HG02970 (cell line): Measurements from ENCODE around the gene PSAP.
A peak's percentile ranks its signal among the peaks of the same experiment; 100 is the strongest.
"Not testable (repeated sequence)": the region's sequence is repeated elsewhere in the genome, so short reads cannot be mapped to it uniquely, and the experiment has no call there.

Experiments used
- ATAC-seq: cut with Tn5 transposase; IDR thresholded peaks from one replicate; pipeline ENCODE4 v1.9.1; 2021; ENCODE audit warnings: mild to moderate bottlenecking, moderate library complexity, moderate number of reproducible peaks; ENCODE audit not compliant: unreplicated experiment, low FRiP score

Gene PSAP

GRCh38 chr10:71850743-71851464 lies at the start of gene PSAP:
TSS of gene PSAP (minus strand) at chr10:71851251. CDS start at chr10:71851221, 30 bp downstream.
- ATAC-seq, result peak; percentile 91

GRCh38 chr10:71900441-71901180 lies 49.6 kb upstream of the PSAP start:
- no peak for ATAC-seq

- no peak for ATAC-seq
Measured at GRCh38 chr10:71899665-71900412, 48.8 kb upstream of the PSAP start.

GRCh38 chr10:71898346-71898745 lies 47.3 kb upstream of the PSAP start:
- not testable (repeated sequence) for ATAC-seq

GRCh38 chr10:71893920-71894319 lies 42.9 kb upstream of the PSAP start:
- ATAC-seq, result no peak

- no peak for ATAC-seq
Measured at GRCh38 chr10:71893258-71893815, 42.3 kb upstream of the PSAP start.

DNA sequence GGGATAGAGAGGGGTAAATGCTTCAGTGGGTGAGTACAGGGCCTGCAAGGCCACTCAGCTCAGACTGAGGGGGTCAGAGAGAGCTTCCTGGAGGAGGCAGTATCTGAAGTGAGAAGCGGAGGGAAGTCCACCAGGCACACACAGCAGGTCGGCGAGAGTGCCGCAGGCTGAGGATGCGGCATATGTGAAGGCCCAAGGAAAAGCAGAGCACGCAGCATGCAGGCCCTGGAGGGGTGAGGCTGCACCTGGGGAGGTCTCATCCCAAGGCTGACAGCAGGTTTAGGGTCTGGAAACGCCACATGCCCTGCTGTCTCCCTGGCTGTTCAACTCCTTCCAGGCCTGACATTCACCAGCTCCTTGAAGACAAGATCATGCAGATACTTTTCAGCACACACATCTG lies 40.4 kb upstream of the PSAP start:
- ATAC-seq, result no peak

- no peak for ATAC-seq
Measured at GRCh38 chr10:71889388-71889987, 38.4 kb upstream of the PSAP start.

DNA sequence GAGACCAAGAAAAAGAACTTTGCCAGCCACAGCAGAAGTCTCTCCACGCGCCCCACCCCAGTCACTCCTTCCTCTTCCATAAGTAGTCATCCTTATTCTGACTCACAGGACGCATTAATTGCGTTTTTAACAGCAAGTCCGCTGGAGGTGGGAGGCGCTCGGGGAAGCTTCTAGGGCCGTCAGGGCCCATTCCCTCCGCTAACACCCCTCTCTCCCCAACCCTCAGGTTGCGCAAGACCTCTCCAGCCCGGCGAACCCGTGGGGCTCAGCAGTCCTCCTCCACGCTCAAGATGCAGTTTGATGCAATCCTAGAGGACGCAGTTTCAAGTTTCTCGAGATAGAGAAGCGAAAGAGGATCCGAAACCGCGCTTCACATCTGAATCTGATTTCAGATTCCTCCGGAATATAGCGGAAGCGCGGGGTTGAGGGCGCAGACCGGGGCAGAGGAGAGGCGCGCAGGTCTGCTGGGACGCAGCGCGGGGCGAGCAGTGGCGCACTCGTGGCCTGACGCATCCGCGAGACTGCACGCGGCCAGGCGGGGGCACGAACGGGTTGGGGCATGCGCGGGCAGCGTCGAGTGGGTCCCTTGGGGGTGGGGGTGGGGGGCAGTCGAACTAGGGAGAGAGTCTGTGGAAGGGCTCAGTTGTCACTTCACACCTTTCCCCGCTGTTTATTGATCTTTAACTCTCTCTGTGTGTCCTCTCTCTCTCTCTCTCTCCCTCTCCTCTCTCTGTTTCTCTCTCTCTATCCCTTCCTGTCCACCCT lies 37.8 kb upstream of the PSAP start:
- peak; percentile 84 for ATAC-seq

DNA sequence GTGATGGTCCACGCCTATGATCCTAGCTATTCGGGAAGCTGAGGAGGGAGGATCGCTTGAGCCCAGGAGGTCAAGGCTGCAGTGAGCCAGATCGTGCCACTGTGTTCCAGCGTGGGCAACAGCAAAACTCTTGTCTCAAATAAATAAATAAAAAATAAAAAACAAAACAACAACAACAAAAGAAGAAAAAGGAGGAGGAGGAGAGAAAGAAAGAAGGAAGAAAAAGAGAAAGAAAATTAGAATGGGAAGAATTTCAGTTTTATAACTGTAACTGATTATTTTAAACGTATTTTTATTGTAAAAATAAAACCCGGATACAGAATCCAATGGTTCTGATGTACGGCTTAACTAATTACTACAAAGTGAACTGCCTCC lies 37.2 kb upstream of the PSAP start:
- ATAC-seq, result no peak

- ATAC-seq, result no peak
Measured at GRCh38 chr10:71887743-71888142, 36.7 kb upstream of the PSAP start.

DNA sequence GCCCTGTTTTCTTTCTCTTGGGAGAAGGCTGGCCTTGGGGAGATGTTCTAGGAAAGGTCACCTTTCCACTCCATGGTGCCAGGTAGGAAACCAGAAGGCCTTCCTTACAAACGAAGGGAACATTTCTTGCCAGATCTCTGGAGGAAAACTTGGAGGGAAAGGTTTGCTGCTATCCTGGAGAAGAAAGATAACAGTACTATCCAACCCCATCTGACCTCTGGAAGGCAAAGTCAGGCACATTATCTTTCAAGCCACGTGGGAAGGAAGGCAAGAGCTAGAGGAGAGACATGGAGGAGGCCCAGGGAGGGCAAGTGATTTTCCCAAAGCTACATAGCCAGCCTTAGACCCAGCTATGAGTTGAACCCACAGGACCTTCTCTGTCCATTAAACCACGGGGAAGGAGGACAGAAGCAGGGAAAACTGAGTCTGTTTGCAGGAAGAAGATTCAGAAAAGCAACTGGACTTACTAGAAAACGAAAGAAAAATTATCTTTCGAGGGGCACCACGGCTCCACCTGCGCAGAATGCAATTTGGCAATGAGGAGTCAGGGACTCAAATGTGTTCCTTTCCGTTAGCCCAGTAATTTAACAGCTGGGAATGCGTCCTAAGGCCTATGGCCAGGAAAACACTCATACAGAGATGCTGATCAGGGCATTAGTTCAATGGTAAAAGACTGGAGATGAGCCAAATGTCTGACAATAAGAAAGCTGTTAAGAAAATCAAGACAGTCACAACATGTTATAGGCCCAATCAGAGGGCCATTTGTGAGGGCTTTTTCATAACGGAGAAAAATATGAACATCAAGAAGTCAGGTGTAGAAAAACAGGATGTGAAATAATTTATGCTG lies 32.0 kb upstream of the PSAP start:
- ATAC-seq, result no peak

DNA sequence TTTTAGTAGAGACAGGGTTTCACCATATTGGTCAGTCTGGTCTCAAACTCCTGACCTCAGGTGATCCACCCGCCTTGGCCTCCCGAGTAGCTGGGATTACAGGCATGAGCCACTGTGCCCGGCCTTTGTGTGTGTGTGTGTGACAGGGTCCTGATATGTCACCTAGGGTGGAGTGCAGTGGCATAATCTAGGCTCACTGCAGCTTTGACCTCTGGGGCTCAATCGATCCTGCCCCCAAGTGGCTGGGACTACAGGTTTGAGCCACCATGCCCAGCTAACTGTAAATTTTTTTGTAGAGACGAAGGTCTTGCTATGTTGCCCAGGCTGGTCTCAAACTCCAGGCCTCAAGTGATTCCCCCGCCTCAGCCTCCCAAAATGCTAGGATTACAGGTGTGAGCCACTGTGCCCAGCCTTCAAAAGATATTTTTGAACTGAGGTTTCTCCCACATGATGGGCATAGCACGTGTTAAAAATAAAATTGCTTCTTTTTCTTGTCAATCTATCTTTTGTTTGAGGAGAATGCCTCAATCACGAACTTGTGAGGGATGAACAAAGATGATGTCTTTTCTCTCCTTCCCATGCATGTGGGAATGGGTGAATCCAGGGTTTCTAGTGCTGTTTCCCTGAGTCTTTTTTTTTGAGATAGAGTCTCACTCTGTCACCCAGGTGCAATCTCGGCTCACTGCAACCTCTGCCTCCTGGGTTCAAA lies 30.8 kb upstream of the PSAP start:
- no peak for ATAC-seq

GRCh38 chr10:71881307-71881624 lies 30.2 kb upstream of the PSAP start:
- ATAC-seq, result not testable (repeated sequence)

DNA sequence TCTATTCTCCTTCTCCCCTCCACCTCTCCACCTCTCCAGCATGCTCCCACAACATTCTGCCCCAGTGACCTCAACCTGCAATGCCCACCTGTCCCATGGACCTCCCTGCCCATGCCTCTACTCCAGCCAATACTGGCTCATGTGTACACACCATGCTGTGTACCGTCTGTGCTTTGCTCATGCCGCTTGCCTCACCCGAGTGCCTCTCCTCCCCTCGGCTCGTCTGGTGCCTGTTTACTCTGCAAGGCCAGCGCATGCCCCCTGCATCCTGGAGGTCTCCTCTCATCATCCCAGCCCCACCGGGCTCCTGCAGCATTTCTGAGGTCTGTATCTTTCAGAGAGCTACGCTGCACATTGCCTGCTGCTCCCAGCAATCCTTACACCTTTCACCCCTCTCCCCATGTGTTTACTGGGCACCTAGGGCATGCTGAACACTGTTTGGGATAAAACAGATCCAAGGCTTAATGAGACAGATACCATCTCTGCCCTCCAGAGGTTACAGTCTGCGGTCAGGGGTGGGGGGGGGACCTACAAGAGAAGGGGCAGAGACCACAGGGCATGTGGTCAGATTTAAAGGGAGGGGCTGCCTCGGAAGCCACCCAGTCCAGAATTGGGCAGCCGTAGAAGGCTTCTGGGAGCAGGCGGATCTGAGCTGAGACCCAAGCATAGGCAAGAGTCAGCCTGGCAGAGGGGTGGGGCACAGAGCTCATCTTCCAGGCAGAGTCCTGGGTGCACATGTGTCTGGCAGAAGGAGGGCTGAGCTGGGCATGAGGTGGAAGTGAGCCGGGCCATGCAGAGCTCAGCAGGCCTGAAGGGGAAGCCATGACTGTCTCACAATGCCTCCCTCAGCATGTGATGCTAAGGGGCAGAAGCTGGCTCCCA lies 29.6 kb upstream of the PSAP start:
- ATAC-seq, result no peak

GRCh38 chr10:71878327-71879034 lies 27.4 kb upstream of the PSAP start:
- no peak for ATAC-seq

GRCh38 chr10:71877821-71878220 lies 26.8 kb upstream of the PSAP start:
- ATAC-seq, result no peak
